Activated CD4-positive, alpha-beta memory T cell treated with anti-CD3 and anti-CD28 coated beads for 36 hours (primary cell): Measurements from ENCODE around the gene CFAP57. TPM values are rescaled to one million over a fixed set of nuclear protein-coding genes. Genes with fewer than 3 reads are reported as not detected.

Experiments
- CTCF ChIA-PET: fragments of 350-600 bp; sonication (Branson Sonifier 250); formaldehyde crosslinking; loops from one replicate; lab custom pipeline; 2021; ENCODE audit warnings: antibody characterized with exemption, inconsistent platforms; lab: Charles Lee
- POLR2A ChIA-PET: fragments of 350-600 bp; sonication (Branson Sonifier 250); formaldehyde crosslinking; loops from one replicate; lab custom pipeline; 2021; ENCODE audit warnings: antibody characterized with exemption; lab: Charles Lee
- DNase-seq: peaks from one replicate; pipeline ENCODE4 v3.0.0-alpha.2; 2020
- H3K27ac Mint-ChIP-seq: one replicate; pipeline ENCODE4 v1.8.0; 2021; ENCODE audit warnings: mixed read lengths
- H3K27me3 Mint-ChIP-seq: one replicate; pipeline ENCODE4 v1.8.0; 2021; ENCODE audit warnings: mixed read lengths
- H3K36me3 Mint-ChIP-seq: one replicate; pipeline ENCODE4 v1.8.0; 2021; ENCODE audit warnings: mixed read lengths
- H3K4me1 Mint-ChIP-seq: one replicate; pipeline ENCODE4 v1.8.0; 2021; ENCODE audit warnings: low read depth, mixed read lengths
- H3K4me3 Mint-ChIP-seq: one replicate; pipeline ENCODE4 v1.8.0; 2021; ENCODE audit warnings: mild to moderate bottlenecking, mixed read lengths
- H3K9me3 Mint-ChIP-seq: one replicate; pipeline ENCODE4 v1.8.0; 2021; ENCODE audit warnings: mixed read lengths
- intact Hi-C: fragments of 100-400 bp; cut with micrococcal nuclease; formaldehyde crosslinking; loops from one replicate; pipeline ENCODE4 v1.15.1; 2023
- total RNA-seq, 2 experiments: library from RNA; stranded (reverse); gene quantifications; one replicate each; pipeline ENCODE4 v1.2.3, GENCODE V29; 2021

Gene CFAP57
- total RNA-seq, 2 experiments from 2014 or later = 0.43 TPM; not detected in 1

- Mint-ChIP-seq H3K4me1 (peaks cover 12% of the 10 kb centered on the region), H3K9me3 (peaks cover 3% of the 10 kb centered on the region), H3K36me3 (peaks cover 3% of the 10 kb centered on the region), H3K27ac (no peak overlapping the region), H3K4me3 (no peak overlapping the region), H3K27me3 (peaks cover 3% of the 10 kb centered on the region)
- peak; percentile 6 for DNase-seq
- intact Hi-C loops = no loop called here
- POLR2A ChIA-PET = no interaction called here
- CTCF ChIA-PET = no interaction called here
Measured at GRCh38 chr1:43276673-43277072, 104.5 kb downstream of the CFAP57 start.

DNA sequence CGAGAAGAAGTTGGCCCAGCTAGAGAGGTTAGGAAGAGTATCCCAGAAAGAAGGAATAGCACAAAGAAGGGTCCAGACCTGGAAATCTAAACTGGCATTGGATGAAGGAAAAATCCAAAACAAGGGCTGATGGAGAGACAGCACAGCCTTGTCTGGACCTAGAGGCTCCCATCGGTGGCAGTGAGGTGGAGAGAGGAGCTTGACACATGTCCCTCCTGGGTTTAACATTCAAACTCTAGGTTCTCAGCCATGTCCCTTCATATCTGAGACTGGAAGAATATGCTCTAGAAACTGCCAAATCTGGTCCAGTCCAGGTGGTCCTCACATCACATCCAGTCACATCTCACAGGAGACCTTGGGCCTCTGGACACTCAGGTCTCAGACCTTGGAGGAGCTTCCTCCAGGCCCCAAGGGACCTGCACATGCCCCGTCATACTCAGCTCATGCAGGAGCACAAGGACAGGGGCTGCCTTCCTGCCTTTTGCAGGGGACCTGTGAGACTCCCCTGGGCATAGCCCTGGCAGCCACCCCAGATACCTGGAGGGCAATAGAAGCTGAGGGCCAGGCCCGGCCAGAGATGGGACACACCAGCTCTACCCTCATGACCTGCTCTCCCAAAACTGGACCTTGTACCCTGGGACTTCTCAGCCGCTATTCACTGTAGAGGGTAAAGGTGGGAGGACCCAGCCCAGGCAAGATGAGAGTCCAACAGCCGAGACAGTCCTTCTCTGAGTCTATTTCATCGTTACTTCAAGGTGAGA lies 105.2 kb downstream of the CFAP57 start:
- H3K27me3 Mint-ChIP-seq = peaks cover 3% of the 10 kb centered on the region
- POLR2A ChIA-PET = interaction anchor here (0.5 kb wide), 1 partner anchor 949 kb away, joined by 3 read pairs; no protein-coding TSS in a partner anchor
- CTCF ChIA-PET = no interaction called here
- intact Hi-C loops = no loop called here
- H3K27ac Mint-ChIP-seq = no peak overlapping the region
- H3K36me3 Mint-ChIP-seq = peaks cover 3% of the 10 kb centered on the region
- peaks cover 3% of the 10 kb centered on the region for H3K9me3 Mint-ChIP-seq
- peaks cover 12% of the 10 kb centered on the region for H3K4me1 Mint-ChIP-seq
- DNase-seq = no peak
- no peak overlapping the region for H3K4me3 Mint-ChIP-seq

DNA sequence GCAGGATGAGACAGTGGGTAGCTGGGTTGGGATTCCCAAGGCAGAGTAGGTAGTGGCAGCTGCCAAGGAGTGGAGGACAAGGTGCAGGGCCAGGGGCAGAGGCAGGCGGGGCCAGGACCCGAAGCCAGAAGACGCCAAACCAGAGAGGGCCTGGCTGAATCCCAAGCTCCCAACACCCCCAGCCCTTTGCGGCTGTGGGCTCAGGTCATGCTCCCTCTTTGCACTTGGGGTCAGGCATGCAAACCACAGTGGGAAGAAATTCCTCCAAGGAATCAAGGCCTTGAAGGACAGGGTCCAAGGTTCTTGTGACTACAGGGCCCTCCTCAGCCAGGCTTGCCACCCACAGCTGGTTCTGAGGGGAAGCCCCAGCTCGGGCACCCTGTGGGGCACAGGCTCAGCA lies 107.0 kb downstream of the CFAP57 start:
- H3K36me3 Mint-ChIP-seq = peaks cover 3% of the 10 kb centered on the region
- POLR2A ChIA-PET = no interaction called here
- H3K4me1 Mint-ChIP-seq = peaks cover 10% of the 10 kb centered on the region
- no peak overlapping the region for H3K27ac Mint-ChIP-seq
- H3K4me3 Mint-ChIP-seq = no peak overlapping the region
- CTCF ChIA-PET = no interaction called here
- intact Hi-C loops = no loop called here
- DNase-seq = no peak
- peaks cover 3% of the 10 kb centered on the region for H3K9me3 Mint-ChIP-seq
- H3K27me3 Mint-ChIP-seq = peaks cover 3% of the 10 kb centered on the region

GRCh38 chr1:43279666-43280065 lies 107.5 kb downstream of the CFAP57 start:
- Mint-ChIP-seq H3K27ac (no peak overlapping the region), H3K4me3 (no peak overlapping the region), H3K27me3 (peaks cover 3% of the 10 kb centered on the region), H3K9me3 (no peaks in the 10 kb centered on the region), H3K4me1 (peaks cover 5% of the 10 kb centered on the region), H3K36me3 (no peaks in the 10 kb centered on the region)
- DNase-seq = no peak
- ChIA-PET POLR2A (interaction anchor here (0.7 kb wide), 1 partner anchor 73 kb away, joined by 3 read pairs; no protein-coding TSS in a partner anchor), CTCF (no interaction called here)
- intact Hi-C loops = no loop called here

DNA sequence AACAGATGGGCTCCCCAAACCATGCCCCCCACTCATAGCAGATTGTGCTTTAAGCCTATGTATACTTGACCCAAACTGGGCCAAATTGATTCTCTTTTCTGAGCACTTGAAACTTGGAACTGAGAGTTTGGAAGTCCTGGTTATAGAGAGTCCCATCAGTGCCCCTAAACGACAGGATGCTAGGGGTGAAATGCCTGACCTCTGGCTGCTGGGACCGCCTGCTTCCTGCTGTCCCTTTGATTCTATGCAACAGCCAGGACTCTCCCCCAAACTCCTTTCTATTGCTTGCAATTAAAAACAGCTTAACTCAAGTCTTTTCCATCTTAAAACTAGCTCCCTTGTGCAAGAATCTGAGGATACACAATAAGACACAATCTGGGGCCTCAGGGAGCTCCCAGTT lies 108.6 kb downstream of the CFAP57 start:
- H3K27me3 Mint-ChIP-seq = peaks cover 3% of the 10 kb centered on the region
- H3K27ac Mint-ChIP-seq = no peak overlapping the region
- intact Hi-C loops = no loop called here
- DNase-seq = no peak
- H3K36me3 Mint-ChIP-seq = no peaks in the 10 kb centered on the region
- H3K4me3 Mint-ChIP-seq = no peak overlapping the region
- no peaks in the 10 kb centered on the region for H3K9me3 Mint-ChIP-seq
- H3K4me1 Mint-ChIP-seq = no peaks in the 10 kb centered on the region
- CTCF ChIA-PET = no interaction called here
- POLR2A ChIA-PET = no interaction called here

DNA sequence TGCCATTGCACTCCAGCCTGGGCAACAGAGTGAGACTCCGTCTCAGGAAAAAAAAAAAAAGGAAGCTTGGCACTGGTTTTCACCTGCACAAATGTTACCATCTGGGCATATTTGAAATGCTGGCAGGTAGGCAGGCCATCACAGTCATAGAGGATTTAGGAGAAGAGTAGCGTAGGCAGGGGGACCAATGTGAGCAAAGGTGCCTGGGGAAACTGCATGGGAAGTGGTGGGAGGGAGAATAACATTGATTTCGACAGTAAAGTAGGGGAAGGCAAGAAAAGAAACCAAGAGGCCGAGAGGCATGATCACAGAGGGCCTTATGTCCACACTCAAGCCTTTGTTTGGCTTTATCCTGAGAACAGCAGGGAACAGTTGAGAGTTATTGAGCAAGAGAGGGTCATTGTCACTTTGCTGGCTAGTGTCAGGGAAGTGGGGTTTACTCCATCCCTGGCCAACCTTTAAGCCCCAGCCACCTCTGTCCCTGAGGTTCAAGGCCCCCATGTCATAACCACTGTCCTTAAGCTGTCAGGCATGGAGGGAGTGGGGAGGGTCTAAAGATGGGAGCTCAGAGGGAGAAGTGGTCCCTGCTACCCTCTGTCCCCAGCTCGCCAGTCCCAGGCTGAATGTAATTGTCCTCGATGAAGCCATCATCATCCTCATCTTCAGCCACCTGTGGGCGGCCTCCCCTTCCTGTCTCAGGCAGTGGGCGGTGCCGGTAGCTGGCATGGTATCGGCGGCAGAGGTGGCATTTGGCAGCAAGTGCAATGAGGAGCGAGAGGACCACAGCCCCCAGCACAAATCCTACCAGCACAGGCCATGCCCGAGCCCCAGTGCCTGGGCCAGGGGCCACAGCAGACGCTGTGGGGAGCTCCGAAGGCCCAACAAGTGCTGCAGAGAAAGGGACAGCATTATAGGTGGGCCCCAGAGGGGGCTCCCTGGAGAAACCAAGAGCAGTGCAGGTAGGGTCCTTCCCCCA lies 110.4 kb downstream of the CFAP57 start:
- no peak overlapping the region for H3K4me3 Mint-ChIP-seq
- no peak overlapping the region for H3K27ac Mint-ChIP-seq
- H3K36me3 Mint-ChIP-seq = no peaks in the 10 kb centered on the region
- no peaks in the 10 kb centered on the region for H3K9me3 Mint-ChIP-seq
- no peak for DNase-seq
- peaks cover 3% of the 10 kb centered on the region for H3K27me3 Mint-ChIP-seq
- intact Hi-C loops = no loop called here
- ChIA-PET POLR2A (no interaction called here), CTCF (interaction anchor here (0.7 kb wide), 1 partner anchor 54 kb away, joined by 3 read pairs; no protein-coding TSS in a partner anchor)
- H3K4me1 Mint-ChIP-seq = no peaks in the 10 kb centered on the region

GRCh38 chr1:43284065-43284464 lies 111.9 kb downstream of the CFAP57 start:
- H3K27ac Mint-ChIP-seq = no peak overlapping the region
- no peaks in the 10 kb centered on the region for H3K9me3 Mint-ChIP-seq
- H3K4me1 Mint-ChIP-seq = no peaks in the 10 kb centered on the region
- ChIA-PET POLR2A (no interaction called here), CTCF (interaction anchor here (0.6 kb wide), 1 partner anchor 57 kb away, joined by 4 read pairs; no protein-coding TSS in a partner anchor)
- intact Hi-C loops = no loop called here
- peaks cover 3% of the 10 kb centered on the region for H3K27me3 Mint-ChIP-seq
- no peaks in the 10 kb centered on the region for H3K36me3 Mint-ChIP-seq
- no peak overlapping the region for H3K4me3 Mint-ChIP-seq
- no peak for DNase-seq

- peaks cover 3% of the 10 kb centered on the region for H3K27me3 Mint-ChIP-seq
- intact Hi-C loops = no loop called here
- H3K36me3 Mint-ChIP-seq = no peaks in the 10 kb centered on the region
- ChIA-PET POLR2A (no interaction called here), CTCF (interaction anchor here (0.6 kb wide), 1 partner anchor 58 kb away, joined by 4 read pairs; no protein-coding TSS in a partner anchor)
- no peaks in the 10 kb centered on the region for H3K9me3 Mint-ChIP-seq
- H3K4me1 Mint-ChIP-seq = no peaks in the 10 kb centered on the region
- no peak overlapping the region for H3K4me3 Mint-ChIP-seq
- no peak overlapping the region for H3K27ac Mint-ChIP-seq
- DNase-seq = no peak
Measured at GRCh38 chr1:43284546-43285110, 112.5 kb downstream of the CFAP57 start.

- no peak within 1 kb of the TSS for H3K27ac Mint-ChIP-seq
- POLR2A ChIA-PET = no interaction called here
- no peaks in the 10 kb centered on the region for H3K9me3 Mint-ChIP-seq
- CTCF ChIA-PET = interaction anchor here (0.6 kb wide), 1 partner anchor 59 kb away, joined by 4 read pairs; no protein-coding TSS in a partner anchor
- H3K36me3 Mint-ChIP-seq = no peaks in the 10 kb centered on the region
- no peak within 1 kb of the TSS for H3K4me3 Mint-ChIP-seq
- no peaks in the 10 kb centered on the region for H3K4me1 Mint-ChIP-seq
- DNase-seq = no peak
- H3K27me3 Mint-ChIP-seq = no peaks in the 10 kb centered on the region
- intact Hi-C loops = no loop called here
Measured at GRCh38 chr1:43285269-43285990, 113.3 kb downstream of the CFAP57 start, which contains the start of gene C1orf210. Gene C1orf210 (minus strand): TSS chr1:43285581. CDS start chr1:43283270, 2,311 bp downstream.

GRCh38 chr1:43286115-43286514 lies 114.0 kb downstream of the CFAP57 start:
- ChIA-PET POLR2A (no interaction called here), CTCF (no interaction called here)
- DNase-seq = no peak
- no peaks in the 10 kb centered on the region for H3K36me3 Mint-ChIP-seq
- H3K27ac Mint-ChIP-seq = no peak overlapping the region
- no peaks in the 10 kb centered on the region for H3K9me3 Mint-ChIP-seq
- no peak overlapping the region for H3K4me3 Mint-ChIP-seq
- intact Hi-C loops = no loop called here
- no peaks in the 10 kb centered on the region for H3K4me1 Mint-ChIP-seq
- H3K27me3 Mint-ChIP-seq = no peaks in the 10 kb centered on the region

DNA sequence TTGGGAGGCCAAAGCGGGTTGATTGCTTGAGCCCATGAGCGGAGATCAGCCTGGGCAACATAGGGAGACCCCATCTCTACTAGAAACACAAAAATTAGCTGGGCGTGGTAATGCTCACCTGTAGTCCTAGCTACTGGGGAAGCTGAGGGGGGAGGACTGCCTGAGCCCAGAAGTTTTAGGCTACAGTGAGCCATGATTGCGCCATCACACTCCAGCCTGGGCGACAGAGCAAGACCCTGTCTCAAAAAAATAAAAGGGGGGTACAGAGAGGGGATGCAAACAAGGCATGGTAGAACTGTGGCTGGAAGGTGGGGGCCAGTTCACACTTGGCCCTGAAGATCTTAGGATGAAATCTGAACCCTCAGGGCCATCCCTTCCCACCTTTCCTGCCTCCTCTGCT lies 114.4 kb downstream of the CFAP57 start:
- POLR2A ChIA-PET = no interaction called here
- intact Hi-C loops = no loop called here
- Mint-ChIP-seq H3K9me3 (no peaks in the 10 kb centered on the region), H3K4me1 (no peaks in the 10 kb centered on the region), H3K27me3 (no peaks in the 10 kb centered on the region), H3K36me3 (no peaks in the 10 kb centered on the region), H3K27ac (no peak overlapping the region), H3K4me3 (no peak overlapping the region)
- DNase-seq = no peak
- CTCF ChIA-PET = no interaction called here
